Endothelial cell (in vitro differentiated cells): Measurements from ENCODE around the gene KMT2B. TPM values are rescaled to one million over a fixed set of nuclear protein-coding genes. Genes with fewer than 3 reads are reported as not detected.
A peak's percentile ranks its signal among the peaks of the same experiment; 100 is the strongest.

Experiments
- DNase-seq: peaks from one replicate; pipeline ENCODE4 v3.0.0; 2021; ENCODE audit warnings: low spot score
- H3K27ac Mint-ChIP-seq: one replicate; pipeline ENCODE4 v1.8.0; 2021; ENCODE audit warnings: mixed read lengths, inconsistent platforms; ENCODE audit not compliant: unreplicated experiment
- H3K27me3 Mint-ChIP-seq: one replicate; pipeline ENCODE4 v1.8.0; 2021; ENCODE audit warnings: mild to moderate bottlenecking, moderate library complexity, mixed read lengths, inconsistent platforms; ENCODE audit not compliant: unreplicated experiment
- H3K36me3 Mint-ChIP-seq: one replicate; pipeline ENCODE4 v1.8.0; 2021; ENCODE audit warnings: mild to moderate bottlenecking, low read depth, mixed read lengths, inconsistent platforms; ENCODE audit not compliant: unreplicated experiment
- H3K4me1 Mint-ChIP-seq: one replicate; pipeline ENCODE4 v1.8.0; 2021; ENCODE audit warnings: mild to moderate bottlenecking, mixed read lengths, inconsistent platforms; ENCODE audit not compliant: unreplicated experiment
- H3K4me3 Mint-ChIP-seq: one replicate; pipeline ENCODE4 v1.8.0; 2021; ENCODE audit warnings: mild to moderate bottlenecking, mixed read lengths, inconsistent platforms; ENCODE audit not compliant: unreplicated experiment
- H3K9me3 Mint-ChIP-seq: one replicate; pipeline ENCODE4 v1.8.0; 2021; ENCODE audit warnings: mixed read lengths, inconsistent platforms; ENCODE audit not compliant: unreplicated experiment
- total RNA-seq: library from RNA; stranded (reverse); fragmentation: NEBNext Ultra II Directional; extraction: Animal tissue kit (Norgen Biotek cat#: 25700); gene quantifications from one replicate; pipeline ENCODE4 v1.2.1, GENCODE V29; 2021; ENCODE audit not compliant: unreplicated experiment
- TF ChIP-seq, protein P1 (sequence below): fragments of 200-600 bp; sonication (generic); IDR thresholded peaks from one replicate; pipeline ENCODE4 v1.5.0; 2021; ENCODE audit warnings: antibody characterized with exemption; ENCODE audit not compliant: unreplicated experiment

Gene KMT2B
- total RNA-seq, 1 donor from 2014 or later, result 51.7 TPM

DNA sequence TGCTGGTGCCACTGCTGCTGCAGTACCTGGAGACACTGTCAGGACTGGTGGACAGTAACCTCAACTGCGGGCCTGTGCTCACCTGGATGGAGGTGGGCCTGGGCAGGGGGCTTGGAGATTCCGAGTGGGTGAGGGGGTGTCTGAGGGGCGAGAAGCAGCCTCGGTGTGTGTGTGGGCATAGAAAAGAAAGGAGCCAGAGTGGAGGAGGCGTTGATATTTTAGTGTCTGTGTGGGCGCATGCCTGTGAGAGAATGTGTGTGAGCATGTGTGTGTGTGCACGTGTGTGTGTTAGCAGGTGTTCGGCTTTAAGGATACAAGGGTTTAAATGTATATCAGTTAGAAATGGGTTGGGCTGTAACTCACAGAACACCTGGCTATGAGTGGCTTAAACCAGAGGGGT is 61.2 kb downstream of the KMT2B start:
- no peak overlapping the region for H3K4me3 Mint-ChIP-seq
- no peaks in the 10 kb centered on the region for H3K9me3 Mint-ChIP-seq
- H3K36me3 Mint-ChIP-seq, result peaks cover 12% of the 10 kb centered on the region
- H3K4me1 Mint-ChIP-seq, result peaks cover 17% of the 10 kb centered on the region
- DNase-seq, result no peak
- H3K27me3 Mint-ChIP-seq, result peaks cover 24% of the 10 kb centered on the region
- TF ChIP-seq, protein P1, sequence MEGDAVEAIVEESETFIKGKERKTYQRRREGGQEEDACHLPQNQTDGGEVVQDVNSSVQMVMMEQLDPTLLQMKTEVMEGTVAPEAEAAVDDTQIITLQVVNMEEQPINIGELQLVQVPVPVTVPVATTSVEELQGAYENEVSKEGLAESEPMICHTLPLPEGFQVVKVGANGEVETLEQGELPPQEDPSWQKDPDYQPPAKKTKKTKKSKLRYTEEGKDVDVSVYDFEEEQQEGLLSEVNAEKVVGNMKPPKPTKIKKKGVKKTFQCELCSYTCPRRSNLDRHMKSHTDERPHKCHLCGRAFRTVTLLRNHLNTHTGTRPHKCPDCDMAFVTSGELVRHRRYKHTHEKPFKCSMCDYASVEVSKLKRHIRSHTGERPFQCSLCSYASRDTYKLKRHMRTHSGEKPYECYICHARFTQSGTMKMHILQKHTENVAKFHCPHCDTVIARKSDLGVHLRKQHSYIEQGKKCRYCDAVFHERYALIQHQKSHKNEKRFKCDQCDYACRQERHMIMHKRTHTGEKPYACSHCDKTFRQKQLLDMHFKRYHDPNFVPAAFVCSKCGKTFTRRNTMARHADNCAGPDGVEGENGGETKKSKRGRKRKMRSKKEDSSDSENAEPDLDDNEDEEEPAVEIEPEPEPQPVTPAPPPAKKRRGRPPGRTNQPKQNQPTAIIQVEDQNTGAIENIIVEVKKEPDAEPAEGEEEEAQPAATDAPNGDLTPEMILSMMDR, result no peak
- H3K27ac Mint-ChIP-seq, result no peak overlapping the region

DNA sequence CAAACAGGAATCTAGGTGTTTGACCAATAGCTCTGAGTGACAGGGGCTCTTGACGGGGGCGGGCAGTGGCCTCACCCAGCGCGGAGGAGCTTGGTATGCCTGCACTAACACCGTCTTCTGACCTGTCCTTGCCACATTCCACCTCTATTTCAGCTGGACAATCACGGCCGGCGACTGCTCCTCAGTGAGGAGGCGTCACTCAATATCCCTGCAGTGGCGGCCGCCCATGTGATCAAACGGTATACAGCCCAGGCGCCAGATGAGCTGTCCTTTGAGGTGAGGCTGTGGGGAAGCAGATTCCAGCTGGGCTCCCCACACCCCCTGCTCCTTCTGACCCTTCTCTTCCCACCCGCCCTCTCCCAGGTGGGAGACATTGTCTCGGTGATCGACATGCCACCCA is 62.3 kb downstream of the KMT2B start:
- peaks cover 17% of the 10 kb centered on the region for H3K27me3 Mint-ChIP-seq
- DNase-seq, result no peak
- no peak overlapping the region for H3K27ac Mint-ChIP-seq
- no peaks in the 10 kb centered on the region for H3K9me3 Mint-ChIP-seq
- peaks cover 7% of the 10 kb centered on the region for H3K36me3 Mint-ChIP-seq
- H3K4me1 Mint-ChIP-seq, result peaks cover 10% of the 10 kb centered on the region
- TF ChIP-seq, protein P1, result no peak
- H3K4me3 Mint-ChIP-seq, result no peak overlapping the region

DNA sequence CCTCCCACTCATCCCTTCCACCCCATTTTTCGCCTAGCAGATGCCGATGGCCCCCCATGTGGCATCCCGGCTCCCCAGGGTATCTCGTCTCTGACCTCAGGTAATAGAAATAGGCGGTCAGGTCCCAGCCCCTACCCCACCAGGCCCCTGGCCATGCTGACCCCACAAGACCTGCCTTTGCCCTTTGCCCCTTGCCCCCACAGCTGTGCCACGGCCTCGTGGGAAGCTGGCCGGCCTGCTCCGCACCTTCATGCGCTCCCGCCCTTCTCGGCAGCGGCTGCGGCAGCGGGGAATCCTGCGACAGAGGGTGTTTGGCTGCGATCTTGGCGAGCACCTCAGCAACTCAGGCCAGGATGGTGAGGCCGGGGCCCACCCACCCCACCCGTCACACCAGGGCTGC is 62.9 kb downstream of the KMT2B start:
- H3K27ac Mint-ChIP-seq, result no peak overlapping the region
- H3K9me3 Mint-ChIP-seq, result no peaks in the 10 kb centered on the region
- peaks cover 10% of the 10 kb centered on the region for H3K4me1 Mint-ChIP-seq
- H3K27me3 Mint-ChIP-seq, result peaks cover 21% of the 10 kb centered on the region
- DNase-seq, result no peak
- no peak overlapping the region for H3K4me3 Mint-ChIP-seq
- peaks cover 7% of the 10 kb centered on the region for H3K36me3 Mint-ChIP-seq
- TF ChIP-seq, protein P1, result no peak

DNA sequence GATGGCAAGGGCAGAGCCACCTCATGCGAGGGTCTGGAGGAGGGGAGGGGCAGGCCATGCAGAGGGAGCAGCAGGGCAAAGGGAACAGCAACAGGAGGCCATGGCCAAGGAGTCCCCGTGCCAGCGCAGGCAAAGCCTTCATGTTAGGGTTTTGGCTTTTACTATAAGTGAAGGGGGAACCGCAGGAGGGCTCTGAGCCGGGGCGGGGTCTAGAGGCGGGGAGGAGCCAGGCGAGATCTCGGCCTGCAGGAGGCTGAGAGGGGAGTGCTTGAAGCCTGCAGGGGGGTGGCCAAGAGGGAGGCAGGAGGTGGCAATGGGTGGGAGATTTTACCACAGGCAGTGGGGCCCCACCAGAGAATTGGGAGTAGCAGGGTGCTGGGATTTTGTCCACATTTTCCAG is 63.8 kb downstream of the KMT2B start:
- TF ChIP-seq, protein P1, result no peak
- H3K27ac Mint-ChIP-seq, result no peak overlapping the region
- no peak for DNase-seq
- no peak overlapping the region for H3K4me3 Mint-ChIP-seq
- no peaks in the 10 kb centered on the region for H3K9me3 Mint-ChIP-seq
- peaks cover 9% of the 10 kb centered on the region for H3K4me1 Mint-ChIP-seq
- peaks cover 24% of the 10 kb centered on the region for H3K27me3 Mint-ChIP-seq
- H3K36me3 Mint-ChIP-seq, result peaks cover 7% of the 10 kb centered on the region

DNA sequence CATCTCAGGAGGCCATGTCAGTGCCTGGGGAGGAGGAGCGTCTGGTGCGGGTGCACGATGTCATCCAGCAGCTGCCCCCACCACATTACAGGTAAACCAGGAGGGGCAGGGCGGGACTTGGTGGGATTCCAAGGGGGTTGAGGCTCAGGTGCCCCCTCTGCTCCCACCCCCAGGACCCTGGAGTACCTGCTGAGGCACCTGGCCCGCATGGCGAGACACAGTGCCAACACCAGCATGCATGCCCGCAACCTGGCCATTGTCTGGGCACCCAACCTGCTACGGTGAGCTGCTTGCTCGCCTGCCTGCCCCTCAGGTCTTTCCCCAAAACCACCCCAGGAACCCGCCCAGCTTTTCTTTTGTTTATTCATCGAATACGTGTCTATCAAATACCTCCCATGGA is 64.8 kb downstream of the KMT2B start:
- H3K36me3 Mint-ChIP-seq, result peaks cover 7% of the 10 kb centered on the region
- H3K4me3 Mint-ChIP-seq, result no peak overlapping the region
- no peaks in the 10 kb centered on the region for H3K9me3 Mint-ChIP-seq
- peaks cover 20% of the 10 kb centered on the region for H3K27me3 Mint-ChIP-seq
- peak overlapping the region; percentile 13 for H3K27ac Mint-ChIP-seq
- TF ChIP-seq, protein P1, result no peak
- no peak for DNase-seq
- peaks cover 4% of the 10 kb centered on the region for H3K4me1 Mint-ChIP-seq
